ENCODE measurements around the gene KLF11. TPM values are rescaled to one million over a fixed set of nuclear protein-coding genes. Genes with fewer than 3 reads are reported as not detected.
A peak's percentile ranks its signal among the peaks of the same experiment; 100 is the strongest.

Gene KLF11
- total RNA-seq, 6 donors from 2014 or later = 14.3 to 38.7 (median 23.4) TPM

- ATAC-seq (ENCODE audit: low FRiP score in 2 of 2) = peak; percentile 93 to 94
- 44 to 47% methylated on average over 14 to 17 of the region's 20 CpGs for WGBS, 2 donors
- no peak overlapping the region for H3K4me3 ChIP-seq
Observed at GRCh38 chr2:10072656-10073480, 29.5 kb downstream of the KLF11 start.

GRCh38 chr2:10073706-10074105 lies 30.4 kb downstream of the KLF11 start:
- Histone ChIP-seq H3K27me3 (no peaks in the 10 kb centered on the region), H3K36me3 (no peaks in the 10 kb centered on the region), H3K27ac (no peak overlapping the region), H3K9me3 (no peaks in the 10 kb centered on the region), H3K4me1 (peaks cover 5 to 11% (median 9%) of the 10 kb centered on the region in 4 donors), H3K4me3 (no peak overlapping the region)
- no peak for DNase-seq
- ATAC-seq (ENCODE audit: low FRiP score in 2 of 2) = no peak
- 66 to 72% methylated on average over 8 of the region's 8 CpGs for WGBS, 2 donors
- TF ChIP-seq EP300 (IDR thresholded peaks at IDR 0.05) (no peak), CTCF (IDR thresholded peaks at IDR 0.05) (no peak), POLR2AphosphoS5 (IDR thresholded peaks at IDR 0.05) (no peak), POLR2A (IDR thresholded peaks at IDR 0.05) (no peak)

More at GRCh38 chr2:10072656-10073480, 29.5 kb downstream of the KLF11 start:
- Histone ChIP-seq H3K36me3 (no peaks in the 10 kb centered on the region), H3K9me3 (no peaks in the 10 kb centered on the region), H3K27me3 (no peaks in the 10 kb centered on the region), H3K4me1 (peaks cover 5 to 9% (median 7%) of the 10 kb centered on the region in 4 donors), H3K27ac (no peak overlapping the region)
- DNase-seq = peak in 1 of 2 donors; percentile 89
- TF ChIP-seq POLR2A (IDR thresholded peaks at IDR 0.05) = no peak
- TF ChIP-seq EP300 (IDR thresholded peaks at IDR 0.05) = no peak
- TF ChIP-seq POLR2AphosphoS5 (IDR thresholded peaks at IDR 0.05) = no peak
- TF ChIP-seq CTCF (IDR thresholded peaks at IDR 0.05) = peak; percentile 68 to 90 (median 84)

GRCh38 chr2:10075101-10075500 lies 31.8 kb downstream of the KLF11 start:
- Histone ChIP-seq H3K9me3 (no peaks in the 10 kb centered on the region), H3K4me1 (peaks cover 5 to 22% (median 21%) of the 10 kb centered on the region in 4 donors), H3K4me3 (no peak overlapping the region), H3K27ac (no peak overlapping the region), H3K36me3 (no peaks in the 10 kb centered on the region), H3K27me3 (peaks cover 0 to 14% (median 4%) of the 10 kb centered on the region in 4 donors)
- WGBS, 2 donors = 80 to 88% methylated on average over 13 of the region's 13 CpGs
- ATAC-seq (ENCODE audit: low FRiP score in 2 of 2) (no peak), DNase-seq (no peak)
- no peak for TF ChIP-seq POLR2AphosphoS5 (IDR thresholded peaks at IDR 0.05)
- TF ChIP-seq POLR2A (IDR thresholded peaks at IDR 0.05) = no peak
- no peak for TF ChIP-seq CTCF (IDR thresholded peaks at IDR 0.05)
- no peak for TF ChIP-seq EP300 (IDR thresholded peaks at IDR 0.05)

GRCh38 chr2:10075571-10076209 lies 32.3 kb downstream of the KLF11 start:
- Histone ChIP-seq H3K27me3 (peaks cover 0 to 20% (median 8%) of the 10 kb centered on the region in 4 donors), H3K27ac (no peak overlapping the region), H3K4me1 (peaks cover 10 to 28% (median 27%) of the 10 kb centered on the region in 4 donors), H3K9me3 (no peaks in the 10 kb centered on the region), H3K36me3 (no peaks in the 10 kb centered on the region), H3K4me3 (no peak overlapping the region)
- no peak for TF ChIP-seq CTCF (IDR thresholded peaks at IDR 0.05)
- TF ChIP-seq POLR2A (IDR thresholded peaks at IDR 0.05) = no peak
- TF ChIP-seq EP300 (IDR thresholded peaks at IDR 0.05) = no peak
- TF ChIP-seq POLR2AphosphoS5 (IDR thresholded peaks at IDR 0.05) = no peak
- WGBS, 2 donors = 64 to 76% methylated on average over 9 of the region's 9 CpGs
- ATAC-seq (ENCODE audit: low FRiP score in 2 of 2) (no peak), DNase-seq (no peak)

Measured in upper lobe of left lung (tissue), 6 donors.